CD4-positive, alpha-beta T cell treated with Interleukin-17A for 4 hours (primary cell): ENCODE data around the gene ADRM1.

ENCODE experiments used
- DNase-seq: peaks from one replicate; pipeline ENCODE4 v3.0.0-alpha.2; 2020; ENCODE audit warnings: mixed read lengths

ADRM1 gene

DNA sequence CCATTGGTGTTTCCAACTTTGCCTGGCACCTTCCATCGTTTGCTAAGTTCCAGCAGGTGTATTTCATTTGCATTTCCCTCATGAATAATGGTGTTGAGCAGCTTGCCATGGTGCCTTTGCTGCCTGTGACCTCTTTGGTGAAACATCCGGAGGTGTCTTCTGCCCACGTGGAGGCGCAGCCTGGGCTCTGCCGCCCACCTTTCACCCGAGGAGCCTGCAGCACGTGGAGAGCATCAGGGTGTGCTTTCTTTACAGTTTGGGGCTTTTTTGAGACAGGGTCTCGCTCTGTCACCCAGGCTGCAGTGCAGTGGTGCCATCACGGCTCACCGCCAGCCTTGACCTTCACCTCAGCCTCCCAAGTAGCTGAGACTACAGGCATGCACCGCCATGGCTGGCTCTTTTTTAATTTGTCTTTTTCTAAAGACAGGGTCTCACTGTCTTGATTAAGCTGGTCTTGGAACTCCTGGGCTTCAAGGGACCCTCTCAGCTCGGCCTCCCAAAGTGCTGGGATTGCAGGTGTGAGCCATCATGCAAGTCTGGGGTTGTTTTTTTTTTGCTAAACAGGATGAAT lies 3.0 kb upstream of the ADRM1 start:
- DNase-seq, result no peak

GRCh38 chr20:62300319-62300718 lies 2.5 kb upstream of the ADRM1 start:
- no peak for DNase-seq

DNA sequence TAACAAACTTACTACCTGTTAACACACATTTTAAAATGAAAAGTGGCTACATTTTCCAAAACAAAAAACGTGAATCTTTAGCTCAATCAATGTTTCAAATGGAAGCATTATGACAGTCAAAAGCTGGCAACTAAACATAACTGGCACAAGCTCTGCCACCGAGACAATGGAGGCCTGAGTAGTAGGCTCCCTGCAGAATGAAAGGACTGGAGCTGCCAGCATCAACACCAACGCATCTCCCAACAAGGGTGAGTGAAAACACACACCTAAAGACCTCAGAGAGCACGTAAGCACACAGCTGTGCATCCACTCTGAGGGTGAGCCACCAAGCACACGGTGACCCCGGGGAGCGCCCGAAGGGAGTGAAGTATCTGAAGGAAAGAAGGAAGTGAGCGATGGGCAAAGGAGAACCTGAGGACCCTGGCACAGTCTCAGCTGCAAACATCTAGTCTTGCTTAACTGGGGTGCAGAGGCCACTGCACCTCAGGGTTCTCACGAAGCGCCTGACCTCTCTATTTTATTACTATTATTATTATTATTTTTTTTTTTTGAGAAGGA lies 1.6 kb upstream of the ADRM1 start:
- no peak for DNase-seq

- DNase-seq, result peak; percentile 88
Measured at GRCh38 chr20:62301773-62302340, 940 bp upstream of the ADRM1 start.

DNA sequence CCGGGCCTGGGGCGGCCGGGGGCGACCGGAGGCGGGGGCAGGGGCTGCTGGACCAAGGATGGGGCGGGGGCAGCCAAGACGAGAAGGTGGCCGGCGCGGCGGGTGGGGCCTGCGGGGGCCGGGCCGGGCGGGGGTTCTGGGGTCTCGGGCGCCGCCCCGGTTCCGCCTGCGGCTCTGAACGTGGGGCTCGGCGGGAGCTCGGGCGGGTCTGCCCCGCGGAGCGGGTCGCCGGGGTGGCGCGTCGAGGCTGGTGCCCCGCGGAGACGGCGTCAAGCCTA lies 204 bp downstream of the ADRM1 start:
- peak; percentile 12 for DNase-seq

GRCh38 chr20:62303340-62304226 lies 786 bp downstream of the ADRM1 start:
- DNase-seq, result no peak

- no peak for DNase-seq
Measured at GRCh38 chr20:62304331-62305148, 1.7 kb downstream of the ADRM1 start.

DNA sequence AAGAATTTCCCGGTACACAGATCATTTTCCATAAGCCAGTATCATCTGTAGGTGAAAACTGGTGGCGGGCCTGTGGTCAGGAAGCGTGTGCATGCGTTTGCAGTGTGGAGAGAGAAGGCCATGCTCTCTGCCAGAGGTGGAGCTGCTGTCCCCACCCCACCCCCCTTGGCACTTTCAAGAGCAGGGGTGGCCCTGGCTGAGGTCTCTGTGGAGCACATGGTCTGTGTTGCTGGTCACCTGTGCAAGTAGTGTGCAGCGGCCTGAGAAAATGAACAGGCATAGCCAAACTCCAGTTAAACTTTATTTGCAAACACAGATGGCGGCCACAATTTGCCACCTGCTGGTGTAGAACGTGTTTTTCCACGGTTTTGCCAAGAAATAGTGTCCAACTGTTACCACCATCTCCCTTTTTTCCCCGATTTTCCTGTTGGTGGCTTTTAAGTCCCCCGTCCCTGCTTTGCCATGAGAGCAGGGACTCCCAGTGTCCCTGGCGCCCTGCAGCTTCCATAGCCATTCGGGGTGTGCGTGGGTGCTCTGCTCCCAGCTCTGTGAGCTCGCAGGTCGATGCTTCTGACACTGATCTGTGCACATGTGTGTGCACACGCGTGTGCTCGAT lies 2.5 kb downstream of the ADRM1 start:
- DNase-seq, result no peak

DNA sequence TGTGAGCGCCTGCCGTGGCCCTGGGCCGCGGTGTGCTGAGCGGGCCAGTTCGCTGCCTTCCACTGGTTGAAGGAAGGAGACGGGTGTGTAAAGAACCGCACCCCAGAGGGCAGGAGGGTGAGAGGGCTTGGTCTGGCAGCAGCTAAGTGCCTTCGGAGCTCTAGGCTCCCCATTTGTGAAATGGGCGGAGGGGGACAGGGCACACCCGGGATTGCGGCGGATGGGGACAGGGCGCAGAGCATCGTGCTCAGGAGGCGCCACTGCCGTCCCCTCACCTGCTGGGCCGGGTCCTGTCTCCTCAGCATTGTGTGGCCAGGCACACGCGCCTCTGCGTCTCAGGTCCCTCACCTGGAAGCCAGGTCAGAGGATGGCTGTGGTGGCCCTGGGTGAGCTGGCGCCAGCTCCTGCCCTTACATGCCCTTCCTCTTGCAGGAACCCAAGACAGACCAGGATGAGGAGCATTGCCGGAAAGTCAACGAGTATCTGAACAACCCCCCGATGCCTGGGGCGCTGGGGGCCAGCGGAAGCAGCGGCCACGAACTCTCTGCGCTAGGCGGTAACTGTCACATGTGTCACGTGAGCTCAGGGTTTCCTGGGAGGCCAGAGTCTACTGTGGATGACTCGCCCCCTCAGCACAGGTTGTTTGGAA lies 3.1 kb downstream of the ADRM1 start:
- no peak for DNase-seq

DNA sequence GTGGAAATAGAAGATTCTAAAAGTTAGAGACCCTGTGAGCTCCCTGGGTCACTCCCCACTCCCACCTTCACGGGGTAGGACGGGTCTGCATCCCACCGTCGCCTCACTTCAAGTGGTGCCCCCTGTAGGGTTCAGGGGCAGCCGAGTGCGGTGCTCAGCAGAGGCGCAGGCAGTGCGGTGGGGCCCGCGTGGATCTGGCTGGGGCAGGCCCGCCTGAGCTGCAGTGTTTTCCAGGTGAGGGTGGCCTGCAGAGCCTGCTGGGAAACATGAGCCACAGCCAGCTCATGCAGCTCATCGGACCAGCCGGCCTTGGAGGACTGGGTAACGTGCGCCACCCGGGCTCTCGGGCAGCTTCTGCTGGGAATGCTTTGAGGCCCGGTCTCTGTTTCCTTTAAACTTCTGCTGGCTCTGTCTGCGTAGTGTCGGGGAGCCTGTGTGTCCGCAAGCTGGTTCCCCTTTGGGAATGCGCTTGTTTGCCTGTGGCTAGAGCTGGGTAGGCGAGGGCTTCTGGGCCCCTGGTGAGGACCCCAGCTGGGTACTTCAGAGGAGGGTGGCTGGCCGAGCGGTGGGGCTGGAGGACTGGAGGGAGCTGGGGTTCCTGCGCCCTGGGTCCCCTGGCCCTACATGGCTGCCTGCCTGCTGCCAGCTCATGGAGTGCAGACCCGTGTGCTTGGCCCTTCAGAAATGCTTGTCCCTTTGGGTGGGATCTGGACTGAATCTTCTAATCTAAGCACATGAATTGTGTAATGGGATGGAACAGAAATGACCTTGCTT lies 3.8 kb downstream of the ADRM1 start:
- no peak for DNase-seq

DNA sequence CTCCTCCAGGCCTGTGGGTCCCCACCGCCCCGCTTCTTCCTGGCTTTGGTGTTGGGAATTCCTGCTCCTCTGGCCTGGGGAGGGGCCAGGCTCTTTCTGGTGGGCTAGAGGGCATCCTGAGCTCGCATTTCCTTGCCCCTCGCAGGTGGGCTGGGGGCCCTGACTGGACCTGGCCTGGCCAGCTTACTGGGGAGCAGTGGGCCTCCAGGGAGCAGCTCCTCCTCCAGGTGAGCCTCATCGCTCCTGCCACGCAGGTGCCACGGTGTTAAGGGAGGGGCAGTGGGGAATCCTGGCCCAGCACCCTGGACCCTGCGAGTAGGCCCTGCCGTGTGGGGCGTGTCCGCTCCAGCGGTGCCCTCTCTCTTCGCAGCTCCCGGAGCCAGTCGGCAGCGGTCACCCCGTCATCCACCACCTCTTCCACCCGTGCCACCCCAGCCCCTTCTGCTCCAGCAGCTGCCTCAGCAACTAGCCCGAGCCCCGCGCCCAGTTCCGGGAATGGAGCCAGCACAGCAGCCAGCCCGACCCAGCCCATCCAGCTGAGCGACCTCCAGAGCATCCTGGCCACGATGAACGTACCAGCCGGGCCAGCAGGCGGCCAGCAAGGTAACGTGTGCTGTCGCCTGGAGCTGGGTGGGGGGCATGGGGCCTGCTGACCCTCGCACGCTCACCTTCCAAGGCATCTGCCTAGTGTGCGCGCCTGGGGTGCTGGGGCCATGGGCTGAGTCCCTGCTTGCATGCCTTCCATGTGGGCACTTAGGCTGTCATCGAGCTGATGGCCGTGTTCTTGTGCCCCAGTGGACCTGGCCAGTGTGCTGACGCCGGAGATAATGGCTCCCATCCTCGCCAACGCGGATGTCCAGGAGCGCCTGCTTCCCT lies 4.7 kb downstream of the ADRM1 start:
- DNase-seq, result no peak

GRCh38 chr20:62308102-62308822 lies 5.5 kb downstream of the ADRM1 start:
- no peak for DNase-seq

DNA sequence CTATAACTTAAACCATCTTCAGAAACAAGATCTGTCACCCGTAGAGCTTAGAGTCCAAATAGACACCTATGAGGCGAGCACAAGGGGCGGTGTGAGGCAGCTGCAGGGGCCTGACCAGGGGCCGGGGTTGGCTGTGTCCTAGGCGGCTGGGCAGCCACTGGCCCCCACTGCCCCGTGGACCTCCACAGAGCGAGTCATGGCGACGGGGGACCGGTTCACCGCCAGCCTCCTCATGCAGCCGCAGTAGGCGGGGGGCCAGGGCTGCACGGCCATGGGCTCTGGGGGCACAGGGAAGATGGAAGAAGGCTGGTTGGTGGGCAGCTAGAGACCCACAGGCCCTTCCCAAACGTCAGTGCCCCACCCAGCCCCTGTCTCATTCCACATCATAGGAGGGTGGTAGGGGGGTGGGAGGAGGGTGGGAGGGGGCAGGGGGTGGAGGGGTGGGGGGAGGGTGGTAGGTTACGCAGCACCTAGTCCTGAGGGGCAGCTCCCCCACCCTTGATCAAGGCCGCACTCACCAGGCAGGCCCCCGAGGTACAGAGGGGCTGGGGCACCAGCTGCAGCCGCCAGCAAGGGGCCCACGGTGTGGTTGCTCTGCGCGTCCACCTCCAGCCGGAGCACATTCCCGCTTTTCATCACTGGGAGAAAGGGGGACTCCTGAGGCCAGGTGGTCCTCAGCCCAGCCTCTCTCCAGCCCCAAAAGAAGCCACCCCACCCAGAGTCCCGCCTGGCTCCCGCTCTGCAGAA lies 6.6 kb downstream of the ADRM1 start:
- DNase-seq, result no peak

- no peak for DNase-seq
Measured at GRCh38 chr20:62309947-62310756, 7.4 kb downstream of the ADRM1 start.

- DNase-seq, result no peak
Measured at GRCh38 chr20:62310757-62311121, 7.9 kb downstream of the ADRM1 start.

- no peak for DNase-seq
Measured at GRCh38 chr20:62311150-62311549, 8.4 kb downstream of the ADRM1 start.

GRCh38 chr20:62311832-62312661 lies 9.2 kb downstream of the ADRM1 start:
- no peak for DNase-seq
